HepG2 (cell line): ENCODE measurements around the gene ING1. TPM values are rescaled to one million over a fixed set of nuclear protein-coding genes. Genes with fewer than 3 reads are reported as not detected.

Experiments used
- PHF5A ChIP-seq: IDR thresholded peaks from one replicate; pipeline ENCODE4 v1.6.1; 2018; ENCODE audit warnings: low read depth, missing genetic modification reagents; ENCODE audit not compliant: unreplicated experiment
- SIN3A ChIP-seq: IDR thresholded peaks from 2 replicates; pipeline ENCODE4 v1.6.1; 2011; ENCODE audit warnings: low read depth, mild to moderate bottlenecking, control low read depth, low read length, borderline replicate concordance
- TARDBP ChIP-seq: sonication (generic); formaldehyde crosslinking; IDR thresholded peaks from 2 replicates; pipeline ENCODE4 v1.8.0; 2022; ENCODE audit warnings: mild to moderate bottlenecking, missing genetic modification reagents
- ZBTB42 ChIP-seq: sonication (generic); formaldehyde crosslinking; IDR thresholded peaks from 2 replicates; pipeline ENCODE4 v1.5.0; 2020; ENCODE audit warnings: mild to moderate bottlenecking, missing genetic modification reagents
- ZNF468 ChIP-seq: sonication (generic); formaldehyde crosslinking; IDR thresholded peaks from 2 replicates; pipeline ENCODE4 v1.8.0; 2022; ENCODE audit warnings: mild to moderate bottlenecking, moderate library complexity, missing genetic modification reagents
- ZNF510 ChIP-seq: sonication (generic); formaldehyde crosslinking; IDR thresholded peaks from 2 replicates; pipeline ENCODE4 v1.4.0; 2020; ENCODE audit warnings: low read depth, mild to moderate bottlenecking, missing genetic modification reagents
- ZNF761 ChIP-seq: sonication (generic); formaldehyde crosslinking; conservative IDR thresholded peaks from 2 replicates; pipeline ENCODE4 v1.4.0; 2020; ENCODE audit warnings: mild to moderate bottlenecking, missing genetic modification reagents
- polyA plus RNA-seq, 8 experiments: library from polyadenylated mRNA; depleted of rRNA in 3 of 8; stranded (reverse) in 7 of 8; unstranded in 1 of 8; fragments of >200 nt; fragmentation: Illumina TruSeq in 4 of 8; extraction: Trizol in 4 of 8; gene quantifications; 2 replicates each; pipeline versions ENCODE4 v1.2.1 to v1.2.3, GENCODE V29; 2011 to 2016; ENCODE audit warnings: low read depth in 4 of 8, missing spikeins in 1 of 8, mixed read lengths in 1 of 8; ENCODE audit not compliant: insufficient read depth in 1 of 8
- total RNA-seq, 5 experiments: library from RNA; depleted of rRNA; stranded (reverse); fragments of >200 nt; fragmentation: Illumina TruSeq; extraction: Trizol; gene quantifications; 2 replicates each; pipeline ENCODE4 v1.2.3, GENCODE V29; 2016; ENCODE audit warnings: low read depth in 1 of 5
- TF ChIP-seq, protein P1 (sequence below): sonication (generic); formaldehyde crosslinking; IDR thresholded peaks from 2 replicates; pipeline ENCODE4 v1.4.0; 2020; ENCODE audit warnings: missing genetic modification reagents, mild to moderate bottlenecking, borderline replicate concordance
- TF ChIP-seq, protein P2 (sequence below): sonication (generic); formaldehyde crosslinking; IDR thresholded peaks from 2 replicates; pipeline ENCODE4; 2020; ENCODE audit warnings: missing genetic modification reagents, mild to moderate bottlenecking, borderline replicate concordance
- TF ChIP-seq, protein P3 (sequence below): sonication (generic); formaldehyde crosslinking; IDR thresholded peaks from 2 replicates; pipeline ENCODE4 v1.5.0; 2020; ENCODE audit warnings: mild to moderate bottlenecking, missing genetic modification reagents
- TF ChIP-seq, protein P4 (sequence below): sonication (generic); formaldehyde crosslinking; IDR thresholded peaks from 2 replicates; pipeline ENCODE4 v1.4.0; 2020; ENCODE audit warnings: mild to moderate bottlenecking, missing genetic modification reagents
- TF ChIP-seq, protein P5 (sequence below): IDR thresholded peaks from 2 replicates; pipeline ENCODE4 v1.6.1; 2016; ENCODE audit warnings: mild to moderate bottlenecking, missing biosample characterization, missing genetic modification reagents
- TF ChIP-seq, protein P6 (sequence below): sonication (generic); formaldehyde crosslinking; IDR thresholded peaks from 2 replicates; pipeline ENCODE4 v1.5.1; 2020; ENCODE audit warnings: missing genetic modification reagents, mild to moderate bottlenecking, borderline replicate concordance

Gene ING1
- total and polyA plus RNA-seq, 2 of the 13 experiments (the other 11 are each of a cell fraction or from before 2014, with no cell fraction given) = 8.1 to 16.1 TPM

DNA sequence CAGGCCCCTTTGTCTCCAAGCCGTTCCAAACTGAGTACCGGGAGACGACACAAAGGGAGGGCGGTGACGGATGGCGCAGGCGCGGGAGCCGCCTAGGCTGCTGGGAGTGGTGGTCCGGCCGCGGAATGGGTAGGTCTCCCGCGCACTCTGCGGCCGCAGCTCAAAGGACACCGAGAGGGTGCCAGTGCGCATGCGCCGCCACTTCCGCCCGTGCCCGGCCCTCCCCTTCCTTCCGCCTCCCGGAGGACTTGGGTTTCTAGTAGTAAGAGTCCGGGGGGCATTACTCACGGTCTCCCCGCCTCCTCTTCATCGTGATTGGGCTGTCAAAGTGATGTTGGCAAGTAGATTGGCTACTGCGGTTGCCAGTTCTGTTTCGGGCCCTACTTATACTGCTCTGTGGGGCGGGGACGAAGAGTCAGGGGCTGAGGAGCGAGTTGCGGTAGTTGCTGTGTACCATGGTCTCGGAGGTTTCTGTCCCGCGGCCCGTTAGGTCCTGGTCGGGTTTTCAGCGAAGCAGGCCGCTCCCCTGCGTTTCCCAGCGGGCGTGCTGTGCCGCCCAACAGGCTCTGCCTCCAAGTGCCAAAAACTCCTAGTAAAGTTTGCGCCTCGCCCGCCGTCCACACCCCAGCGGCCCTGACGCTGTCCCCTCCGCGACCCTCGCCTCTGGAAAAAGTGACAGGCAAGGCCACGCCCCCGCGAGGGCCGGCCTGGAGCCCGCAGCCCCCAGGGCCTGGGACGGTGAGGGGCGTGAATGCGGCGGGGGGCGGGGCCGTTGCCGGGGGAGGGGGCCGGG lies 455 bp upstream of the ING1 start (continued):
- TF ChIP-seq, protein P1, sequence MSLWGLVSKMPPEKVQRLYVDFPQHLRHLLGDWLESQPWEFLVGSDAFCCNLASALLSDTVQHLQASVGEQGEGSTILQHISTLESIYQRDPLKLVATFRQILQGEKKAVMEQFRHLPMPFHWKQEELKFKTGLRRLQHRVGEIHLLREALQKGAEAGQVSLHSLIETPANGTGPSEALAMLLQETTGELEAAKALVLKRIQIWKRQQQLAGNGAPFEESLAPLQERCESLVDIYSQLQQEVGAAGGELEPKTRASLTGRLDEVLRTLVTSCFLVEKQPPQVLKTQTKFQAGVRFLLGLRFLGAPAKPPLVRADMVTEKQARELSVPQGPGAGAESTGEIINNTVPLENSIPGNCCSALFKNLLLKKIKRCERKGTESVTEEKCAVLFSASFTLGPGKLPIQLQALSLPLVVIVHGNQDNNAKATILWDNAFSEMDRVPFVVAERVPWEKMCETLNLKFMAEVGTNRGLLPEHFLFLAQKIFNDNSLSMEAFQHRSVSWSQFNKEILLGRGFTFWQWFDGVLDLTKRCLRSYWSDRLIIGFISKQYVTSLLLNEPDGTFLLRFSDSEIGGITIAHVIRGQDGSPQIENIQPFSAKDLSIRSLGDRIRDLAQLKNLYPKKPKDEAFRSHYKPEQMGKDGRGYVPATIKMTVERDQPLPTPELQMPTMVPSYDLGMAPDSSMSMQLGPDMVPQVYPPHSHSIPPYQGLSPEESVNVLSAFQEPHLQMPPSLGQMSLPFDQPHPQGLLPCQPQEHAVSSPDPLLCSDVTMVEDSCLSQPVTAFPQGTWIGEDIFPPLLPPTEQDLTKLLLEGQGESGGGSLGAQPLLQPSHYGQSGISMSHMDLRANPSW (CRISPR knock-in tag) = 0 out of 2 replicates have a peak, but pooled peaks have one; percentile 43
- TF ChIP-seq, protein P2, sequence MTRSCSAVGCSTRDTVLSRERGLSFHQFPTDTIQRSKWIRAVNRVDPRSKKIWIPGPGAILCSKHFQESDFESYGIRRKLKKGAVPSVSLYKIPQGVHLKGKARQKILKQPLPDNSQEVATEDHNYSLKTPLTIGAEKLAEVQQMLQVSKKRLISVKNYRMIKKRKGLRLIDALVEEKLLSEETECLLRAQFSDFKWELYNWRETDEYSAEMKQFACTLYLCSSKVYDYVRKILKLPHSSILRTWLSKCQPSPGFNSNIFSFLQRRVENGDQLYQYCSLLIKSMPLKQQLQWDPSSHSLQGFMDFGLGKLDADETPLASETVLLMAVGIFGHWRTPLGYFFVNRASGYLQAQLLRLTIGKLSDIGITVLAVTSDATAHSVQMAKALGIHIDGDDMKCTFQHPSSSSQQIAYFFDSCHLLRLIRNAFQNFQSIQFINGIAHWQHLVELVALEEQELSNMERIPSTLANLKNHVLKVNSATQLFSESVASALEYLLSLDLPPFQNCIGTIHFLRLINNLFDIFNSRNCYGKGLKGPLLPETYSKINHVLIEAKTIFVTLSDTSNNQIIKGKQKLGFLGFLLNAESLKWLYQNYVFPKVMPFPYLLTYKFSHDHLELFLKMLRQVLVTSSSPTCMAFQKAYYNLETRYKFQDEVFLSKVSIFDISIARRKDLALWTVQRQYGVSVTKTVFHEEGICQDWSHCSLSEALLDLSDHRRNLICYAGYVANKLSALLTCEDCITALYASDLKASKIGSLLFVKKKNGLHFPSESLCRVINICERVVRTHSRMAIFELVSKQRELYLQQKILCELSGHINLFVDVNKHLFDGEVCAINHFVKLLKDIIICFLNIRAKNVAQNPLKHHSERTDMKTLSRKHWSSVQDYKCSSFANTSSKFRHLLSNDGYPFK (CRISPR knock-in tag) = peak; percentile 58; the same call in 1 of the 2 replicates
- TF ChIP-seq, protein P3, sequence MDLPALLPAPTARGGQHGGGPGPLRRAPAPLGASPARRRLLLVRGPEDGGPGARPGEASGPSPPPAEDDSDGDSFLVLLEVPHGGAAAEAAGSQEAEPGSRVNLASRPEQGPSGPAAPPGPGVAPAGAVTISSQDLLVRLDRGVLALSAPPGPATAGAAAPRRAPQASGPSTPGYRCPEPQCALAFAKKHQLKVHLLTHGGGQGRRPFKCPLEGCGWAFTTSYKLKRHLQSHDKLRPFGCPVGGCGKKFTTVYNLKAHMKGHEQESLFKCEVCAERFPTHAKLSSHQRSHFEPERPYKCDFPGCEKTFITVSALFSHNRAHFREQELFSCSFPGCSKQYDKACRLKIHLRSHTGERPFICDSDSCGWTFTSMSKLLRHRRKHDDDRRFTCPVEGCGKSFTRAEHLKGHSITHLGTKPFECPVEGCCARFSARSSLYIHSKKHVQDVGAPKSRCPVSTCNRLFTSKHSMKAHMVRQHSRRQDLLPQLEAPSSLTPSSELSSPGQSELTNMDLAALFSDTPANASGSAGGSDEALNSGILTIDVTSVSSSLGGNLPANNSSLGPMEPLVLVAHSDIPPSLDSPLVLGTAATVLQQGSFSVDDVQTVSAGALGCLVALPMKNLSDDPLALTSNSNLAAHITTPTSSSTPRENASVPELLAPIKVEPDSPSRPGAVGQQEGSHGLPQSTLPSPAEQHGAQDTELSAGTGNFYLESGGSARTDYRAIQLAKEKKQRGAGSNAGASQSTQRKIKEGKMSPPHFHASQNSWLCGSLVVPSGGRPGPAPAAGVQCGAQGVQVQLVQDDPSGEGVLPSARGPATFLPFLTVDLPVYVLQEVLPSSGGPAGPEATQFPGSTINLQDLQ = no peak
- 0 out of 2 replicates have a peak, but pooled peaks have one; percentile 66 for TF ChIP-seq ZNF468 (CRISPR knock-in tag)
- TF ChIP-seq, protein P4, sequence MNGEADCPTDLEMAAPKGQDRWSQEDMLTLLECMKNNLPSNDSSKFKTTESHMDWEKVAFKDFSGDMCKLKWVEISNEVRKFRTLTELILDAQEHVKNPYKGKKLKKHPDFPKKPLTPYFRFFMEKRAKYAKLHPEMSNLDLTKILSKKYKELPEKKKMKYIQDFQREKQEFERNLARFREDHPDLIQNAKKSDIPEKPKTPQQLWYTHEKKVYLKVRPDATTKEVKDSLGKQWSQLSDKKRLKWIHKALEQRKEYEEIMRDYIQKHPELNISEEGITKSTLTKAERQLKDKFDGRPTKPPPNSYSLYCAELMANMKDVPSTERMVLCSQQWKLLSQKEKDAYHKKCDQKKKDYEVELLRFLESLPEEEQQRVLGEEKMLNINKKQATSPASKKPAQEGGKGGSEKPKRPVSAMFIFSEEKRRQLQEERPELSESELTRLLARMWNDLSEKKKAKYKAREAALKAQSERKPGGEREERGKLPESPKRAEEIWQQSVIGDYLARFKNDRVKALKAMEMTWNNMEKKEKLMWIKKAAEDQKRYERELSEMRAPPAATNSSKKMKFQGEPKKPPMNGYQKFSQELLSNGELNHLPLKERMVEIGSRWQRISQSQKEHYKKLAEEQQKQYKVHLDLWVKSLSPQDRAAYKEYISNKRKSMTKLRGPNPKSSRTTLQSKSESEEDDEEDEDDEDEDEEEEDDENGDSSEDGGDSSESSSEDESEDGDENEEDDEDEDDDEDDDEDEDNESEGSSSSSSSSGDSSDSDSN (CRISPR knock-in tag) = peak; percentile 50
- TF ChIP-seq PHF5A = peak; percentile 55
- 0 out of 2 replicates have a peak, but pooled peaks have one; percentile 21 for TF ChIP-seq ZBTB42
- TF ChIP-seq, protein P5, sequence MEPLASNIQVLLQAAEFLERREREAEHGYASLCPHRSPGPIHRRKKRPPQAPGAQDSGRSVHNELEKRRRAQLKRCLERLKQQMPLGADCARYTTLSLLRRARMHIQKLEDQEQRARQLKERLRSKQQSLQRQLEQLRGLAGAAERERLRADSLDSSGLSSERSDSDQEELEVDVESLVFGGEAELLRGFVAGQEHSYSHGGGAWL (CRISPR knock-in tag) = peak; percentile 68; the same call in 1 of the 2 replicates
- no peak for TF ChIP-seq ZNF510 (CRISPR knock-in tag)
- peak; percentile 33; the same call in 1 of the 2 replicates for TF ChIP-seq TARDBP
- peak; percentile 54; the same call in 1 of the 2 replicates for TF ChIP-seq SIN3A
- TF ChIP-seq, protein P6, sequence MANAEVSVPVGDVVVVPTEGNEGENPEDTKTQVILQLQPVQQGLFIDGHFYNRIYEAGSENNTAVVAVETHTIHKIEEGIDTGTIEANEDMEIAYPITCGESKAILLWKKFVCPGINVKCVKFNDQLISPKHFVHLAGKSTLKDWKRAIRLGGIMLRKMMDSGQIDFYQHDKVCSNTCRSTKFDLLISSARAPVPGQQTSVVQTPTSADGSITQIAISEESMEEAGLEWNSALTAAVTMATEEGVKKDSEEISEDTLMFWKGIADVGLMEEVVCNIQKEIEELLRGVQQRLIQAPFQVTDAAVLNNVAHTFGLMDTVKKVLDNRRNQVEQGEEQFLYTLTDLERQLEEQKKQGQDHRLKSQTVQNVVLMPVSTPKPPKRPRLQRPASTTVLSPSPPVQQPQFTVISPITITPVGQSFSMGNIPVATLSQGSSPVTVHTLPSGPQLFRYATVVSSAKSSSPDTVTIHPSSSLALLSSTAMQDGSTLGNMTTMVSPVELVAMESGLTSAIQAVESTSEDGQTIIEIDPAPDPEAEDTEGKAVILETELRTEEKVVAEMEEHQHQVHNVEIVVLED = peak; percentile 75
- TF ChIP-seq ZNF761 (CRISPR knock-in tag) = no peak
